NCI-H82 (cell line): ENCODE data around the gene GNPTG.
A peak's percentile ranks its signal among the peaks of the same experiment; 100 is the strongest.

Source experiments
- DNase-seq: peaks from one replicate; lab custom pipeline; 2025; lab: John Stamatoyannopoulos, UW

The GNPTG gene

GRCh38 chr16:1347286-1347855 lies 4.4 kb upstream of the GNPTG start:
- no peak for DNase-seq

GRCh38 chr16:1347962-1348361 lies 3.8 kb upstream of the GNPTG start:
- no peak for DNase-seq

- no peak for DNase-seq
These were observed 3.3 kb upstream of the GNPTG start for GRCh38 chr16:1348441-1348840.

- no peak for DNase-seq
These were observed 2.8 kb upstream of the GNPTG start for GRCh38 chr16:1348926-1349325.

- DNase-seq, result no peak
These were observed 2.4 kb upstream of the GNPTG start for GRCh38 chr16:1349351-1349750.

GRCh38 chr16:1349951-1350350 lies 1.8 kb upstream of the GNPTG start:
- DNase-seq, result no peak

GRCh38 chr16:1350691-1351090 lies 1.0 kb upstream of the GNPTG start:
- DNase-seq, result no peak

GRCh38 chr16:1351215-1351581 lies 533 bp upstream of the GNPTG start:
- no peak for DNase-seq

- DNase-seq, result no peak
These were observed 3.2 kb downstream of the GNPTG start for GRCh38 chr16:1354815-1355540.

- no peak for DNase-seq
These were observed 3.9 kb downstream of the GNPTG start for GRCh38 chr16:1355591-1355990.

GRCh38 chr16:1356061-1356900 lies 4.5 kb downstream of the GNPTG start:
- no peak for DNase-seq

GRCh38 chr16:1357906-1358566 lies 6.3 kb downstream of the GNPTG start:
- no peak for DNase-seq

- DNase-seq, result no peak
These were observed 10.1 kb downstream of the GNPTG start for GRCh38 chr16:1361685-1362360.

GRCh38 chr16:1362807-1363206 lies 11.1 kb downstream of the GNPTG start:
- DNase-seq, result no peak

- DNase-seq, result peak; percentile 66
These were observed 11.8 kb downstream of the GNPTG start for GRCh38 chr16:1363501-1364041.

- DNase-seq, result no peak
These were observed 12.8 kb downstream of the GNPTG start for GRCh38 chr16:1364510-1364909.

- no peak for DNase-seq
These were observed 14.5 kb downstream of the GNPTG start for GRCh38 chr16:1366060-1366711.

- DNase-seq, result no peak
These were observed 15.1 kb downstream of the GNPTG start for GRCh38 chr16:1366712-1367299.

- no peak for DNase-seq
These were observed 15.9 kb downstream of the GNPTG start for GRCh38 chr16:1367486-1368174.
